Ishikawa (cell line): Measurements from ENCODE around the gene TRIM36.

Experiments
- CEBPB ChIP-seq: IDR thresholded peaks from 2 replicates; pipeline ENCODE4 v1.6.1; 2012
- CREB1 ChIP-seq: IDR thresholded peaks from 2 replicates; pipeline ENCODE4 v1.6.1; 2012; ENCODE audit warnings: low read depth
- EGR1 ChIP-seq: IDR thresholded peaks from 2 replicates; pipeline ENCODE4 v1.6.1; 2012
- EP300 ChIP-seq: IDR thresholded peaks from 2 replicates; pipeline ENCODE4 v1.6.1; 2012; ENCODE audit warnings: borderline replicate concordance
- FOXM1 ChIP-seq: IDR thresholded peaks from 2 replicates; pipeline ENCODE4 v1.6.1; 2012; ENCODE audit warnings: low read depth, borderline replicate concordance
- NFIC ChIP-seq: IDR thresholded peaks from 2 replicates; pipeline ENCODE4 v1.6.1; 2012
- RAD21 ChIP-seq: IDR thresholded peaks from 2 replicates; pipeline ENCODE4 v1.6.1; 2012; ENCODE audit warnings: low read depth
- TAF1 ChIP-seq: IDR thresholded peaks from 2 replicates; pipeline ENCODE4 v1.6.1; 2012; ENCODE audit warnings: low read depth, mild to moderate bottlenecking
- TCF12 ChIP-seq: IDR thresholded peaks from 2 replicates; pipeline ENCODE4 v1.6.1; 2012; ENCODE audit warnings: low read depth
- TEAD4 ChIP-seq: IDR thresholded peaks from 2 replicates; pipeline ENCODE4 v1.6.1; 2012
- YY1 ChIP-seq: IDR thresholded peaks from 2 replicates; pipeline ENCODE4 v1.6.1; 2012; ENCODE audit warnings: low read depth
- ZBTB7A ChIP-seq: IDR thresholded peaks from 2 replicates; pipeline ENCODE4 v1.6.1; 2012; ENCODE audit warnings: low read depth
- TF ChIP-seq, protein P1 (sequence below): IDR thresholded peaks from 2 replicates; pipeline ENCODE4 v1.6.1; 2012
- TF ChIP-seq, protein P2 (sequence below): IDR thresholded peaks from 2 replicates; pipeline ENCODE4 v1.6.1; 2012
- TF ChIP-seq, protein P3 (sequence below): IDR thresholded peaks from 2 replicates; pipeline ENCODE4 v1.6.1; 2012; ENCODE audit warnings: low read depth, mild to moderate bottlenecking

TRIM36 gene

DNA sequence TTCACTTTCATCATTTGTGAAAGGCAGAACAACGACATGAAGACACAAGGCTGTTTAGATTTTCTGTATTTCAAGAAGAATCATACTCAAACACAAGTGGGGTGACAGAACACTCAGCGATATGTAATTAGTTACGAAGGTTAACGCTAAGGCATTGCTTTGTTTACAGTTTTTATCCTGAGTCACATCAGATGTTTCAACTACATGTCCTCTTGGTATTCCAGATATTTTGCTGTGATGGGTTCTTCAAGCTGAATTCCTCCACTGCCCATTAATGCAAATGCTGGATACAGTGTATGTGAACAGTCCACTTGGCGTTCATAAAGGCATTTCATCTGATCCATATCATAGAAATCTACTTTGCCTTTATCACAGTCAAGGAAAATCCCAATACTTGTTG lies 43.4 kb downstream of the TRIM36 start:
- TF ChIP-seq NFIC (no peak), ZBTB7A (no peak), CEBPB (no peak), CREB1 (no peak)
- TF ChIP-seq, protein P1, sequence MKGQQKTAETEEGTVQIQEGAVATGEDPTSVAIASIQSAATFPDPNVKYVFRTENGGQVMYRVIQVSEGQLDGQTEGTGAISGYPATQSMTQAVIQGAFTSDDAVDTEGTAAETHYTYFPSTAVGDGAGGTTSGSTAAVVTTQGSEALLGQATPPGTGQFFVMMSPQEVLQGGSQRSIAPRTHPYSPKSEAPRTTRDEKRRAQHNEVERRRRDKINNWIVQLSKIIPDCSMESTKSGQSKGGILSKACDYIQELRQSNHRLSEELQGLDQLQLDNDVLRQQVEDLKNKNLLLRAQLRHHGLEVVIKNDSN, result no peak
- TF ChIP-seq, protein P2, sequence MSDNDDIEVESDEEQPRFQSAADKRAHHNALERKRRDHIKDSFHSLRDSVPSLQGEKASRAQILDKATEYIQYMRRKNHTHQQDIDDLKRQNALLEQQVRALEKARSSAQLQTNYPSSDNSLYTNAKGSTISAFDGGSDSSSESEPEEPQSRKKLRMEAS, result no peak

DNA sequence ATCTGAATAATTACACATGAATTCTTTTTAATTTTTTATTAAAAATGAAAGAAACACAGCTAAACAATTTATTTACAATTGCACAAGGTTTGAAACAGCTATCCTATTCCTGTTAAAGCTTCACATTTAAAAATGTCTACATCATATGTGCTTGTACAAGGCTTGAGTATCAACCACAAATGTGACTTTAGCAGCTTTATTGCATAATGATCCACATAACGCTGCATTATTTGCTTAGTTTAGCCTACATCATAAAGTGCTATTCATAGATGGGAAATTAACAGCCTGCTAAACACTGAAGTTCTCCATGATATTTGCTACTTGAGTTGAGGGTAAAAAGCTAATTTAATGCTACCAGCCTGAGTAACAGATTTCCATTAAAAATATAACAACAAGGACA lies 45.0 kb downstream of the TRIM36 start:
- TF ChIP-seq TEAD4, result no peak

DNA sequence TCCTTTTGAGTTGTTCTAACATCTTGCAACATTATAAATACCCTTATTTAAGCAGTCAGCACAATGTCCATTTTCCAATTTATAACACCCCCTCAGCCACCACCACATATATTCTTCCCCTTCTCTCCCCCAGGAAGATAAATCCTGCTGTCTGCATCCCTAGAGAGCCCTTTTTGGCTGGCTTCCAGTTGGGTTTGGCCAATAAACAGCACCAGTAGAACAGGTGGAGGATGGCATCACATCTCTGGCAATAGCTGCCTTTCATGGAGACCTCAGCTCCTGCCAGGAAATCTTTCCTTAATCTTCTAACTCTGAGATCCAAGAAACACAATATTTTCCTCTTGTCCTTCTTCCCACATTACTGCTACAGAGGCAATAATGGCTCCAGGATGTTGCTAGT lies 53.7 kb downstream of the TRIM36 start:
- TF ChIP-seq, protein P2, result no peak

DNA sequence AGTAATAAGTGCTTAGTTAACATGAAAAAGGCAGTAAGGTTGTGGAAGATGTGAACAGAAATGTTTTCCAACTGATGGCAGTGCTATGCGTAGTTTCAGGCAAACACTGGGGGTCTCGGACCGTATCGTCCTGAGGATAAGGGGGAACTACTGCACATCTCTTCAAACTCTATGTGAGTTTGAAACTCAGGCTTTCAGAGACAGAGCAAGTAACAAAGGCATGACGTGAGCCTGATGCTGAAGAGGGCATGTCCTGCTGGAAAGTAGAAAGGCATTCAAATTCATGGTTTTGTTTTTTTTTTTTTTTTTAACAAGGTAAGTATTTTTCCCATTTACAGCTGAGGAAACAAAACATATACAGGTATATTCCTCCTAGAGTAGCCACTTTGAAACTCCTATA lies 59.9 kb downstream of the TRIM36 start:
- TF ChIP-seq YY1 (no peak), TAF1 (no peak), TCF12 (no peak), NFIC (no peak), CREB1 (no peak), CEBPB (no peak), TEAD4 (no peak), FOXM1 (no peak), EP300 (no peak), RAD21 (no peak), ZBTB7A (no peak)
- TF ChIP-seq, protein P1, result no peak
- TF ChIP-seq, protein P3, sequence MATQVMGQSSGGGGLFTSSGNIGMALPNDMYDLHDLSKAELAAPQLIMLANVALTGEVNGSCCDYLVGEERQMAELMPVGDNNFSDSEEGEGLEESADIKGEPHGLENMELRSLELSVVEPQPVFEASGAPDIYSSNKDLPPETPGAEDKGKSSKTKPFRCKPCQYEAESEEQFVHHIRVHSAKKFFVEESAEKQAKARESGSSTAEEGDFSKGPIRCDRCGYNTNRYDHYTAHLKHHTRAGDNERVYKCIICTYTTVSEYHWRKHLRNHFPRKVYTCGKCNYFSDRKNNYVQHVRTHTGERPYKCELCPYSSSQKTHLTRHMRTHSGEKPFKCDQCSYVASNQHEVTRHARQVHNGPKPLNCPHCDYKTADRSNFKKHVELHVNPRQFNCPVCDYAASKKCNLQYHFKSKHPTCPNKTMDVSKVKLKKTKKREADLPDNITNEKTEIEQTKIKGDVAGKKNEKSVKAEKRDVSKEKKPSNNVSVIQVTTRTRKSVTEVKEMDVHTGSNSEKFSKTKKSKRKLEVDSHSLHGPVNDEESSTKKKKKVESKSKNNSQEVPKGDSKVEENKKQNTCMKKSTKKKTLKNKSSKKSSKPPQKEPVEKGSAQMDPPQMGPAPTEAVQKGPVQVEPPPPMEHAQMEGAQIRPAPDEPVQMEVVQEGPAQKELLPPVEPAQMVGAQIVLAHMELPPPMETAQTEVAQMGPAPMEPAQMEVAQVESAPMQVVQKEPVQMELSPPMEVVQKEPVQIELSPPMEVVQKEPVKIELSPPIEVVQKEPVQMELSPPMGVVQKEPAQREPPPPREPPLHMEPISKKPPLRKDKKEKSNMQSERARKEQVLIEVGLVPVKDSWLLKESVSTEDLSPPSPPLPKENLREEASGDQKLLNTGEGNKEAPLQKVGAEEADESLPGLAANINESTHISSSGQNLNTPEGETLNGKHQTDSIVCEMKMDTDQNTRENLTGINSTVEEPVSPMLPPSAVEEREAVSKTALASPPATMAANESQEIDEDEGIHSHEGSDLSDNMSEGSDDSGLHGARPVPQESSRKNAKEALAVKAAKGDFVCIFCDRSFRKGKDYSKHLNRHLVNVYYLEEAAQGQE, result no peak
- TF ChIP-seq, protein P2, result no peak

DNA sequence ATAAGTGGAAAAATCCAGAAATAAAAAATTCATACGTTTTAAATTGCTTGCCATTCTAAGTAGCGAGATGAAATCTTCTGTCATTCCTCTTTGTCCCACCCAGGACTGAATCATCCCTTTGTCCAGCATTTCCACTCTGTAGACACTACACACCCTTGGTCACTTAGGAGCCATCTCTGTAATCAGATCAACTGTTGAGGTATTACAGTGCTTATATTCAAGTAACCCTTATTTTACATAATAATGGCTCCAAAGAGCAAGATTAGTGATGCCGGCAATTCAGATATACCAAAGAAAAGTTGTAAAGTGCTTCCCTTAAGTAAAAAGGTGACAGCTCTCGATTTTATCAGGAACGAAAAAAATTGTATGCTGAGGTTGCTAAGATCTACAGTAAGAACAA lies 60.4 kb downstream of the TRIM36 start:
- no peak for TF ChIP-seq ZBTB7A
- no peak for TF ChIP-seq TAF1
- no peak for TF ChIP-seq TEAD4
- TF ChIP-seq CEBPB, result no peak
- TF ChIP-seq, protein P1, result no peak
- no peak for TF ChIP-seq EP300

DNA sequence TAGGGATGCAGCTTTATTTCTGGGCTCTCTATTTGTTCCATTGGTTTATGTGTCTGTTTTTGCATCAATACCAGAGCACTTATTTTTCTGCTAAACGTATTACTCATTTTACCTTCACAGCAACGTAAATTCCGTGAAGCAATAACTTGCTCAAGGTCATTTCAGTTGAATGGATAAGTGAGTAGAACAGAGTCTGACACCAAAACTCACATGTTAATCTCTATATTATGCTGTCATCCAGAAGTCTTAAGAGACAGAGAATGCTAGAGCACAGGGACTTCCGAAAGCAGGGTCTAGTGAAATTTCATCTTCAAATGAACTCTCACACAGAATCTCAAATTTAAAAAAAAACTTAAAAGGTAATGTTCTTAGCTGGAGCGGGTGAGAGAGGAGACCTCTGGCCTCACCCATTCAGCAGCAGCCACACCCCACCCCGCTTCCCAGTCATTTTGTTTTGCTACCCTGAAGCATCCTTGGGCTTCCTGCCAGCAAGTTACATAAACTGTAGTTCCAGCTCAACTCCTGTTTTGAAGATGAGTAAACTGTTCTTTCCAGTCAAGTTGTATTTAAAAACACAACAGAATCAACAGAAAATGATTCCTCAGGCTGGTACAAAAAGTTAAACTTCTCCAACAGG lies 69.3 kb downstream of the TRIM36 start:
- TF ChIP-seq TAF1 (no peak), EP300 (no peak), TCF12 (no peak), YY1 (no peak), TEAD4 (no peak), CREB1 (no peak), EGR1 (no peak), NFIC (no peak), FOXM1 (no peak), CEBPB (no peak), RAD21 (no peak)
- TF ChIP-seq, protein P2, result no peak
- TF ChIP-seq, protein P1, result no peak
- TF ChIP-seq, protein P3, result no peak
